Effector memory CD4-positive, alpha-beta T cell (primary cell): ENCODE data around the gene NOC4L.
"Not testable (repeated sequence)": the region's sequence is repeated elsewhere in the genome, so short reads cannot be mapped to it uniquely, and the experiment has no call there.

Experiments
- DNase-seq, 3 donors: peaks; one replicate each; pipeline ENCODE4 v3.0.0-alpha.2; 2020
- H3K27ac ChIP-seq: 2 replicates; pipeline ENCODE4 v1.7.0; 2013; ENCODE audit warnings: mild to moderate bottlenecking, low read length, moderate library complexity; ENCODE audit not compliant: insufficient read depth, poor library complexity, severe bottlenecking
- H3K27me3 ChIP-seq: replicated peaks from 2 replicates; pipeline ENCODE4 v1.7.0; 2013; ENCODE audit warnings: mild to moderate bottlenecking, low read length; ENCODE audit not compliant: insufficient read depth, control insufficient read depth, poor library complexity, severe bottlenecking
- H3K36me3 ChIP-seq: 2 replicates; pipeline ENCODE4 v1.7.0; 2013; ENCODE audit warnings: mild to moderate bottlenecking, low read length, moderate library complexity; ENCODE audit not compliant: control insufficient read depth, insufficient read depth
- H3K4me1 ChIP-seq: 2 replicates; pipeline ENCODE4 v1.7.0; 2013; ENCODE audit warnings: low read length, mild to moderate bottlenecking; ENCODE audit not compliant: control insufficient read depth, insufficient read depth, poor library complexity, severe bottlenecking
- H3K4me3 ChIP-seq: 2 replicates; pipeline ENCODE4 v1.7.0; 2013; ENCODE audit warnings: low read length, low read depth, mild to moderate bottlenecking; ENCODE audit not compliant: insufficient read depth, poor library complexity, severe bottlenecking
- H3K9me3 ChIP-seq: 2 replicates; pipeline ENCODE4 v1.7.0; 2013; ENCODE audit warnings: mild to moderate bottlenecking, low read length, moderate library complexity; ENCODE audit not compliant: control insufficient read depth
- total RNA-seq, 3 donors: gene quantifications; one replicate each; lab custom pipeline; 2026; lab: John Stamatoyannopoulos, UW

Gene NOC4L
- 14.4 to 20.1 (median 18.6) reads per million in 3 donors for total RNA-seq

GRCh38 chr12:132144115-132144809 lies at the start of gene NOC4L, which contains the start of gene DDX51:
TSS of gene NOC4L (plus strand) at chr12:132144457. CDS start at chr12:132144489, 32 bp downstream.
TSS of gene DDX51 (minus strand) at chr12:132144319. CDS start at chr12:132144296, 23 bp downstream.
- Histone ChIP-seq H3K36me3 (peaks cover 44% of the 10 kb centered on the region), H3K9me3 (no peaks in the 10 kb centered on the region), H3K4me1 (peaks cover 19% of the 10 kb centered on the region), H3K4me3 (peak within 1 kb of the TSS; percentile 97), H3K27me3 (no peaks in the 10 kb centered on the region), H3K27ac (peak within 1 kb of the TSS; percentile 86)
- DNase-seq = peak; percentile 93 to 95 (median 94)

GRCh38 chr12:132095520-132096409 lies 48.5 kb upstream of the NOC4L start:
- DNase-seq = no peak
- Histone ChIP-seq H3K9me3 (no peaks in the 10 kb centered on the region), H3K4me1 (no peaks in the 10 kb centered on the region), H3K36me3 (peaks cover 5% of the 10 kb centered on the region), H3K27ac (no peak overlapping the region), H3K4me3 (no peak overlapping the region), H3K27me3 (no peaks in the 10 kb centered on the region)

- H3K27me3 ChIP-seq = no peaks in the 10 kb centered on the region
- DNase-seq = no peak
- no peak overlapping the region for H3K4me3 ChIP-seq
- no peak overlapping the region for H3K27ac ChIP-seq
- H3K9me3 ChIP-seq = no peaks in the 10 kb centered on the region
- peaks cover 5% of the 10 kb centered on the region for H3K36me3 ChIP-seq
- H3K4me1 ChIP-seq = no peaks in the 10 kb centered on the region
Observed at GRCh38 chr12:132099739-132100138, 44.5 kb upstream of the NOC4L start.

DNA sequence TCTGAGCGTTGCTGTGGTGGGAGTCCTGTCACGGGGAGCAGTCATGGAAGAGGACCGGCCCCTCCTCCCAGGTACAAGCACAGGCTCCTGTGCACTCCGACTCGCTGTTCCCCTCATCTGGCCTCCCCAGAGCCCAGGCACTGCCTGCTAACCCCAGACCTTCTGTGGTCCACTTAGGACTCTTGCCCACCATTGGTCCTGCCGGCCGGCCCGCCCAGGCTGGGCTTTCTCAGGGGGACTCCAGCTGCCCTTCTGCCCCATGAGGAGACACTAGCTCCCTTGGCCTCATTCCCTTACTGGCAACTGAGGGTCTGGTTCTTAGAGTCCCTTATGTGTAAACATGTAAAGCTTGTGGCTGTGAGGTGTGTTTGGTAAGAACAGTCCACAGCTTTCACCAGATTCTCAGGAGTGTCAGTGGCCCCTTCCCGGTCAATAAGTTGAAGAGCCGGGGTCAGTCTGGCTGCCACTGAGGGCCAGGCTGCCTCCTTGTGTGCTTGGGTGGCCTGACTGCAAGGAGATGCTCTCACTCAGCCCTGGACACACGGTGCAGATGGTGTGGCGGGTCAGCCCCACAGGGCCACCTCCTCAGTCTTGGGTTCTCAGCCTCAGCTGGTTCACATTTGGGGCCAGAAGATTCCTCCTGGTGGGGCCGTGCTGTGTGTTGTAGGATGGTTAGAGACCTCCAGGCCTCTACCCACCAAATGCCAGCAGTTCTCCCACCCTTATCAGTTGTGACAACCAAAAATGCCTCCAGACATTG lies 43.8 kb upstream of the NOC4L start:
- Histone ChIP-seq H3K4me1 (no peaks in the 10 kb centered on the region), H3K36me3 (peaks cover 9% of the 10 kb centered on the region), H3K27me3 (no peaks in the 10 kb centered on the region), H3K4me3 (no peak overlapping the region), H3K9me3 (no peaks in the 10 kb centered on the region), H3K27ac (no peak overlapping the region)
- no peak for DNase-seq

DNA sequence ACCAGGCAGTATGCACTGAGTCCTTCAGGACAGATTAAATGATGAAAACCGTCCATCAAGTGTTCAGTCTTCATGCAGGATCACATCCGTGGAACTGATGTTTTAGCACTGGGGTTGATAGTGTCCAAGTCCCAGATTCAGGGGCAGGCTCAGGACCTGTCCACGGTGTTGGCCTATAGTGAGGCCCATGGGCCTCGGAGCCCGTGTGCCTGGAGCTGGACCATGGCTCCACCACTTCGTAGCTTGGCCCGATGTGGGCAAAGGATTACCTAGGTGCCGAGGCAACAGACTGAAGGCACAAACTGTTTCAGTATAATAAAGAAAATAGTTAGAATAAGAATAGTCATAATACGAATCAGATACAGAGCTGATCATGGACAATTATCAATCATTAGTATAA lies 42.0 kb upstream of the NOC4L start:
- peaks cover 9% of the 10 kb centered on the region for H3K36me3 ChIP-seq
- H3K27ac ChIP-seq = no peak overlapping the region
- no peaks in the 10 kb centered on the region for H3K27me3 ChIP-seq
- no peaks in the 10 kb centered on the region for H3K9me3 ChIP-seq
- no peak overlapping the region for H3K4me3 ChIP-seq
- no peaks in the 10 kb centered on the region for H3K4me1 ChIP-seq
- DNase-seq = no peak

DNA sequence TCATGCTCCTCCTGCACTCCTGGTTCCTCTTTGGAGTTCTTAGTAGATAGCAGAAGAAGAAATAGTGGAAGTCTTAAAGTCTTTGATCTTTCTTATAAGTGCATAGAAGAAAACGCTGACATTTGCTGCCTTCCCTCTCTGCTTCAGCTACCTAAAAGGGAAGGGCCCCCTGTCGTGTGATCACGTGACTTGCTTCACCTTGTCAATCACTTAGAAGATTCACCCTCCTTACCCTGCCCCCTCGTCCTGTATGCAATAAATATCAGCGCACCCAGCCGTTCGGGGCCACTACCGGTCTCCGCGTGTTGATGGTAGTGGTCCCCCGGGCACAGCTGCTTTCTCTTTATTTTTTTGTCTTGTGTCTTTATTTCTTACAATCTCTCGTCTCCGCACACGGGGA lies 41.2 kb upstream of the NOC4L start:
- H3K27ac ChIP-seq, DNase-seq, H3K36me3 ChIP-seq: not testable (repeated sequence)

DNA sequence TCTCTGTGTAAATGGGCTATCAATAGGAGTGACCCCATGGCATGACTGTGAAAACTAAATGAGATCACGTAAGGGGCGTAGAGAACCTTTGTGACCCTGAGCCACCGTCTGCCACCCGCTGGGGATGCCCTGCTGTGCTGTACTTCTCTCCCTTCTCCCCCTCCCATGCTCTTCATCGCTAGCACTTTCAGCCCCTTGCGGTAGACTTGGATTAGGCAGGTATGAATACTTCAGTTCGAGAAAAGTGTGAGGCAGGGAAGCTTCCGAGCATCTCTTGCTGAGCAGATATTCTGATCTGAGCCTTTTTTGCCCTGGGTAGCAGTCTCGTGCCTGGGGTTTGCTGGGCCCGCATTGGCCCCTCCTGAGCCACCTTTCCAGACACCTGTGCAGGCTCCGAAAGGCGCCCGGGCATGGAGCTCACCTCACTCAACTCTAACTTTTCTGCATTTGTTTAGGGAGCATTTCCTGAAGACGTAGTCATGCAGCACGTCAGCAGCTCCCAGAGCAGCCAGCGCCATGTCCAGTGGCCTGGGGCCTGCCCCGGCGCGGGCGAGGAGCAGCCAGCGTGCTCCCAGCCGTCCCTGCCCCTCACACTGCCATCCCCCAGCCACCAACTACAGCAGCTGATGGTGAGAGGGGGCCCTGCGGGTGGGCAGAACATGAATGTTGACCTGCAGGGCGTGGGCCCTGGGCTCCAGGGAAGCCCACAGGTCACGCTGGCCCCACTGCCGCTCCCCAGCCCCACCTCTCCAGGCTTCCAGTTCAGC lies 40.5 kb upstream of the NOC4L start:
- no peak overlapping the region for H3K27ac ChIP-seq
- no peaks in the 10 kb centered on the region for H3K9me3 ChIP-seq
- DNase-seq = no peak
- peaks cover 10% of the 10 kb centered on the region for H3K36me3 ChIP-seq
- H3K4me1 ChIP-seq = no peaks in the 10 kb centered on the region
- H3K27me3 ChIP-seq = no peaks in the 10 kb centered on the region
- H3K4me3 ChIP-seq = no peak overlapping the region

More for the DNA sequence above, 41.2 kb upstream of the NOC4L start:
- not testable (repeated sequence) for H3K4me1 ChIP-seq, H3K4me3 ChIP-seq, H3K27me3 ChIP-seq, H3K9me3 ChIP-seq

- Histone ChIP-seq H3K9me3 (no peaks in the 10 kb centered on the region), H3K36me3 (peaks cover 14% of the 10 kb centered on the region), H3K4me1 (no peaks in the 10 kb centered on the region), H3K27me3 (no peaks in the 10 kb centered on the region), H3K27ac (no peak overlapping the region), H3K4me3 (no peak overlapping the region)
- DNase-seq = no peak
Observed at GRCh38 chr12:132105467-132105866, 38.8 kb upstream of the NOC4L start.

DNA sequence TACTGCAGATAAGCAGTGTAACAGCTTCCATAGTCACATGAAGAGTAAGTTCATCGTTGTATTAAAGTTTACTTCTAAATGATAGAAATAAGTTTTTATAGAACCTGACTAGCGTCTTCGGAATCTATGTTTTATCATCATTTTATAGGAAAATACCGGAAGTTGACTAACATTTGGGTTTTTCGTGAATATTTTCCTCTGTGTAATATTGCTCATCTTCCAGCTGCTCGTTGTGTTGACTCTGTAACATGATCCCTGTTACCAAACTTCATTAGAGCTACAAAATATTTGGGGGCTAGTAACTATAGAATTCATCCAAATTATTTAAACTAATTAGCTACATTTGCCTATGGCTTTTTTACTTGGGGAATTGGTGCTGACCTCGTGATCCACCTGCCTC lies 37.3 kb upstream of the NOC4L start:
- Histone ChIP-seq H3K27me3 (no peaks in the 10 kb centered on the region), H3K27ac (no peak overlapping the region), H3K36me3 (peaks cover 14% of the 10 kb centered on the region), H3K9me3 (no peaks in the 10 kb centered on the region), H3K4me3 (no peak overlapping the region), H3K4me1 (no peaks in the 10 kb centered on the region)
- DNase-seq = no peak
